GM18907 (cell line): ENCODE measurements around the gene DAD1.

Experiments used
- ATAC-seq: cut with Tn5 transposase; IDR thresholded peaks from one replicate; pipeline ENCODE4 v1.9.1; 2021; ENCODE audit warnings: mild to moderate bottlenecking, moderate library complexity; ENCODE audit not compliant: unreplicated experiment

DAD1 gene

DNA sequence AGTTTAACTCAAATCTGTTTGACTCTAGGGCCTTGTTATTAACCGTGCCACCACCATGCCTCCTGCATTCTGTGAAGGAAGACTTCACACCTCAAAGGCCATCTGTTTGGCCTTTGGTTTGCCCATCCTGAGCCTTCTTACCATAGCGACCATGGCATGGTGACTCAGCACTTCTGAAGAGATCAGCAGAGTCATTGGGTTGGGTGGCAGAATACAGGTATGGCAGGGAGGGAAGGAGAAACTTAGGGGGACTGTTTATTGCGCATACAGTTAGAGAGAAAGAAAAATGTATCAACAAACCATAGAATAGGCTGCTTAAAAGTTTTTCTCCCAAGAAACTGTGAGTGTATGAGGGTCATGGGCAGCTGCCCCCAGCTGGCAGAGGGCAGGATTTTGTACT, 49.2 kb downstream of the DAD1 start:
- ATAC-seq, result no peak

DNA sequence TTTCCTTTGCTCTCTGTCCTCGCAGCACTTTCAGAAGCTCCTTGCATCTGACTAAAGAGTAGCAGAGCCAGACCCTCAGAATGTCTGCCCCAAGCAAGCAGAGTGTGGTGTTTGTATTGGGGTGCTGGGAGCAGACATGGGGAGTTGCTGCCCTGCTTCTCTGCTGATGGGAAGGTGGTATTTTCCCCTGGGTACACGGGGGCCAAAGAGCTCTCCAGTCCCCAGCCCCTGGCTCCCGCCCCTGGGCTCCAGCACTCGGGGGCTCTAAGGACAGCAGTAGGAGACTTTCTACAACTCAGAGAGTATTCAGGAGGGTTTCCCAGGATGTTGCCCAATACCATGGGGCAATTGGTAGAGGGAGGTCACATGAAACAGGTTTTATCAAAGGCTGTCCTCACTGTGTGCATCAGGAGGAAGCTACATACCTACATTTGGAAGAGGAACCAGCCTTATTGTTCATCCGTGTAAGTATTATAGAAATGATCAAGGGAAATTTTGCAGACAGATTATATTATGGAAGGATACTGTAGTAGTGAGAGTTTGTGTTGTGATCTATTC, 50.3 kb downstream of the DAD1 start:
- no peak for ATAC-seq

DNA sequence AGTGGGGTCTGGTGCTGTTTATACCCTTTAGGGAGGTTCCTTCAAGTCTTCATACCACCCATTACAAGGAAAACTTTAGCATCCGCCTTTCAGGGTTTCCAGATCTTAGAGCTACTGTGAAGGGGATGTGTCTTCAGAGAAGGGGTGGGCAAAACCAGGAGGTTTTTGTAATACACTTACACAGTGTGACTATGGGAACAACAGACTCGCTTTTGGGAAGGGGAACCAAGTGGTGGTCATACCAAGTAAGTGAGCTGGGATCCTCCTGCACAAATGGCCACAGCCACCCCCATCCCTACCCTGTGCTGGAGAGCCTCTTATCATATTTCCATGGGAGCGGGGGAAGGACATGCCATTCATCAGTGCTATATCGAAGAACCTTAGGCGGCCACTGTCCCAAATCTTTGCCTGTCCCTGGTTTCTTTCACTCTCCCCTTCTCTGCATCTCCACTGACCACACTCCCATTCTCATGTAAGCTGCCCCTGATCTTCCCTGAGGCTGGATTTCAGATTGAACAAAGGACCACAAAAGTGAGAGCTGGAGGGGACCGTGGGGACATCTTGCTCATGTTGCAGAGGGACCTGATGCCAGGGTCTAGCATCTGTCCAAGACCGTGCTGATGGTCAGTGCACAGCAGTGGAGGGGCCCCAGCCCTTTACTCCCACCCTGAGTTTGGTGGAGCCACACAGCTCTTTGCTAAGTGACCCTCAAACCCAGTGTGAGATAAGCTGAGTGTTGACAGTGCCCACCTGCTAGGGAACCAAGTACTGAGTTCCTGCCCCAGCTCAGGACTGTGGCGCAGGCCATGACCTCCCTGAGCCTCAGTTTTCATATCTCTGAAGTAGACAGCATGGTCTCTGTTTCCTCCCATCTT, 51.4 kb downstream of the DAD1 start:
- no peak for ATAC-seq

DNA sequence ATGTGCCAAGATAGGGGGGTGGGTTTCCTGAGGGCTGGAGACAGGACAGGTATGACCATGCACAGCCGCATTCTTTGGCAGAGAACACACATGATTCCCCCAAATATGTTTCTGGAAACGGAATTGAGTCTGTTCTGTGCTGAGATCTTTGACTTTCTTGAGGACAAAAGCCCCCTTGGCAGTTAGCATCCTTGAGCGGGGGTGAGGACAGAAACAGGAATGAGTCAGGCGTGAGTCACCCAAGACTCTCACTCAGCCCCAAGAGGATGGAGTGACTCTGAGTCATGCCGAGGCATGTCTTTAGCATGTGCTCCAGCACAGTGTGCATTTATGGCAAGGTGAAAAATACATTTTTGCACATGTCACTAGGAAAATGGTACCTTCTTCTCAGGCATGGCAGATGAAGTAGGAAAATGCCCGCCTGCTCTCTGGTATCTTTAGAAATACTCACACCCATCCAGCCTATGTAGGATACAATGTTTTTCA, 52.1 kb downstream of the DAD1 start:
- ATAC-seq, result peak; percentile 73

DNA sequence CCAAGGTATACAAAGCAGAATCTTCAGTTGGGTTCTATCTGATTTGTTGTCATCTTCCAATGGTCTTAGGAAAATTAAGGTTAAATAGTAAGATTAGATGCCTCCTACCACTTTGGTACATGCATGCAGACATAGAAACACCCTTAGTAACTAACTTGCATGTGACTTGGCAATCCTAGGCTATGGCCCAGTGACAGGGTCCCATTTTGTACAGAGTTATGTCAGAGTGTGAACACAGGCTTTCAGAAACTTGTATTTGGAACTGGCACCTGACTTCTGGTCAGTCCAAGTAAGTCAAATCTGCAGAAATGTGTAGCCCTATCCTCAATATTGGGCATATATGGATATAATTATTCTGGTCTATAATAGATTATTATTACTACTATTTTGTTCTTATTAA, 53.1 kb downstream of the DAD1 start:
- ATAC-seq, result no peak

DNA sequence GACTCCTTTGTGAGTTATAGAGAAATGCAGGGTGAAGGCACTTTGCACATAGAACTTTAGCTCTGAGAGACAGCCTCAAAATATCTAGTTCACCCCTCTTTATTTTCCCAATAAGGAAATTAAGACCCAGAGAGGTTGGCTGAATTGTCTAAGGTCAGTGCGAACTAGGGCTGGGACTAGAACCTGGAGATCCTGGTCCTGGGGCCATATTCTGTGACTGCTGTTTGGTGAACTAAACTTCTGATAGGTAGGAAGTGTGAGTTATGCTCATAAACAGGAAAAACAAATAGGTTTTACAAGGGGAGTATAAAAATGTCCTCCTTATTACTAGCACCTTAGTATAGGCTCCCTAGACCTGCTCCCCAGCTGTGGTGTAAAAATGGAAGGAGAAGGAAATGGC, 53.9 kb downstream of the DAD1 start:
- ATAC-seq, result no peak

DNA sequence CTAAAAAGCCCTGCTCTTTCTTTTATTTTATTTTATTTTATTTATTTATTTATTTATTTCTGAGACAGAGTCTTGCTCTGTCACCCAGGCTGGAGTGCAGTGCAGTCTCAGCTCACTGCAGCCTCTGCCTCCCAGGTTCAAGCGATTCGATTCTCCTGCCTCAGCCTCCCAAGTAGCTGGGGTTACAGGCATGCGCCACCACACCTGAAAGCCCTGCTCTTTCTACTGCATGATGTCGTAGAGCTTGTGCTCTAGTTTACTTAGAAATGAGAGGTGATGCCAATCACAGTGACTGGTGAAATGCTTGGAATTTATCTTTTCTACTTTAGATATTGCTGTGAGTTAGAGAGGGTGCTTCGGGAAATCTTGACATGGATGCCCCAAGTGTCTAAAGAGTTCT, 54.5 kb downstream of the DAD1 start:
- ATAC-seq, result no peak

DNA sequence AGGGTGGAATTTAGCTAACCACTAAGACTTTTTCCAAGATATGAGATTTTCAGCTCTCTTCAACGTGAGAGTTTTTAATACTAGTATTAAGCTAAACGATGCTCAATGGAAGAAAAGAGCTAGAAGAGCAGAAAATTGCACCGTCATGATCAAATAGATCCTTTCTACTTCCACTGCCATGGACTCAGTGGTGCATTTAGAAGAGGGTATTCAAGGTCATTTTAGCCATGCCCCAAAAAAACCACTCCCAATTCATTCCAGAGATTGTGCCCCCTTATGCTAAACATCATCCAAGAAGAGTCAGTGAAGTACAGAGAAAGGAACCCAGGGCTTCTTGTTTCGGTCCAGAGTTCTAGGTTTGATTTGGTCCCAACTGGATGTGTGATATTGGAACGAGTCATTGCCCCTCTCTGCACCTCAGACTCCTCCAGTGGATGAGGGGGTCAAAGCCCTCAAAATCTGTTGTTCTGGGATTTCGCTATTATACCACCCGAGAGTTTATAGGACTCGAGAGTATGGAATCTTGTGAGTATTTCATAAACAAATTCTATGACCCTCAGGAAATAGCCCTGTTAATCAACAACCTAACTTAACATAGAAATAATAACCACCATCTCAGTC, 55.2 kb downstream of the DAD1 start:
- no peak for ATAC-seq

DNA sequence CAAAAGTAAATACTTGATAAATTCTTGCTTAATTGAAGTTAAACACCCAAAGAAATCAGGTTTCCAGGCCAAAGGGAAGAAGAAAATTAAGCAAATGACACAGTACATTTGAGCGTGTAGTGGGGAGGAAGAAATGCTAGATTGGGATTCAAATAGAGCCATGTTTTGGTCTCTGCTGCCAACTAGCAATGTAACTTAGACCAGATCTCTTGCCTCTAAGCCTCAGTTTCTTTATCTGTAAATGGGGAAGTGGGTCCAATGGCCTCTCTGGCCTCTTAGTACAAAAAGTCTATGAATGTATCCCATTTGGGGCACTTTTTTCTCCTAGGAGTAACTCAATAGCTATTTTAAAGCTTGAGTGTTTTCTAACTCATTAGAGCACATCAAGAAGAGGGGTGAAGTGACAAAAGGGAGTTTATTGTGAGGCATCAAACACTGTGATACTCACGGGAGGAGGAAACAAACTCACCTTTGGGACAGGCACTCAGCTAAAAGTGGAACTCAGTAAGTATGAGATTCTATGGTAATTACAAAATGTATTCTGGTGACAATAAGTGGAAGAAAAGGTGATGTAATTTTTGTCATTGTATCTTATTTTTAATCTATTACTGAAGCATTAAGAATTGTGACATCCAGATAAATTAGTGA, 55.8 kb downstream of the DAD1 start:
- ATAC-seq, result no peak

DNA sequence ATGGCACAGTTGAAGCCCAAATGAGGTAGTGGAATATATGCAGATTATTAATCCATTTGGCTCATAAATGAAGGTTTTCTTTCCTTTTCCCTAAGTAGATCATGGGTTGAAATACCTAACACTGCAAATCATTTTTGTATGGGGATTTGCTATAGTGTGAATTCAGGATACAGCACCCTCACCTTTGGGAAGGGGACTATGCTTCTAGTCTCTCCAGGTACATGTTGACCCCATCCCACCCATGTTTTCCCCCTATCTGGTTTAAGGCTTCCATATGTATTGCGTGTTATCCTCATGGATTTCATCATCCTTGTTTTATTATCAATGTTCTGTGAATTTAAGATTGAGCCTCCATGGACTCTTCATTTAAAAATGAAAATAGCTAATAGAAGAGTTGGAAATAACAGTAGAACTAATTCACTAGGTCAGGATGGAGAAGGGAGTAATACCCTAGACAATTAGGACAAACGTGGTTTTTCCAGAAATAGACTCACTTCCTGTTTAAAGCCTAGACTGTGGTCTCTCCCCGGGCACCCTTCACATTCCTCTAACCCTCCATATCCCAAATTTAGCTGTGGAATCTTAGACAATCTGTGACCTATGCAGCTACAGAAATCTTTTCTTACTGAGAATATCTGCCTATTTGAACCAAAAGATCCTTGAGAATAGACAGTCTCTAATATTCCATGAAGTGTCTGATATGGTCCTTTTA, 56.5 kb downstream of the DAD1 start:
- no peak for ATAC-seq

DNA sequence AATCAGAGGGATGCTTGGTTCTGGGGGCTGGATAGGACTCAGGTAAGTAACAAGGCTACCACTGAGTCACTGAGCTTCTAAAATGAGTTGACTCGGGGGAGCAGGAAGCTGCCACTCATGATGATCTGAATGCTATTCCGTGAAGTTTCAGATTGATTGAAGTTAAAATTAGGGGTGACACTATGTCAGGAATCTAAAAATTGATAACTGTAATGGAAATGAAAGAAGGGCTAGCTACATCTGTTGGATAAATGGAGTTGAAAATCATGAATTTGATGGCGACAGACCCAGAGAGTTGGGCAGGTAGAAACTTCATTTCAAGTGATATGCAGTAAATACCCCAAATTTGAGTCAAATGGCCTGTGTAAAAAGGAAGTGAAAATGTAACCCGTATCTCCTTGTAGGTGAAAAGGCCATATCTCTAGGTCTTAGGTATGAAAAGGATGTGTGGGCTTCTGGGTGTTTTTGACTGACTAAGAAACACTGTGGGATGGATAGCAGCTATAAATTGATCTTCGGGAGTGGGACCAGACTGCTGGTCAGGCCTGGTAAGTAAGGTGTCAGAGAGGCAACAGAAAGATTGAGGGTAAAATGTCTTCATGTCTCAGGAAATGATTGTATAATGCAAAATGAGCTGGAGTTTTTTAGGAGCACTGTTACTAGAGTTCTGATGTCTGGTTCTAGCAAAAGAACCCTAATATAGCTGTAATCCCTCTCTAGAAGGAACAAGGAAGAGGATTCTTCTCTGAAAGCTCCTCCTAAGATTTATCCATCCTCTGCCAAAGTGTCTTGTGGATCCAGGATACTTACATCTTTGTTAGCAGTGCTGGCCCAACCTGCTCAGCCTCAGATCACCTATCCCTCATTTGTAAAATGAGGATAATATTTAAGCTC, 57.3 kb downstream of the DAD1 start:
- ATAC-seq, result peak; percentile 70

DNA sequence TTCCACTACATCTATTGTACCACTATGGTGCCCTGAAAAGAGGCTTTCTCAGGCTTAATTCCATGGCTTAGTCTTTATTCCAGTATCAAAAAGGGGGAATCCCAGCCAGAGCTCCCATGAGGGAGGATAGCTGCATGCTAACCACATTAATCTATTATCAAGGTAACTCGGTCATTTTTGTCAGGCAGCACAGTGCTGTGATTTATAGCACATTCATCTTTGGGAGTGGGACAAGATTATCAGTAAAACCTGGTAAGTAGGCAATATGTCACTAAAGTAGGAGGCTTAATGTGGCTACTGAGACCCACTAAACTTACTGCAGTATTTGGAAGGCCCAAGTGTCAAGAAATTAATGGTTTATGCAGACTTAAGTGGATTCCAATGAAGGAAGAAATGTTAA, 58.9 kb downstream of the DAD1 start:
- ATAC-seq, result no peak

DNA sequence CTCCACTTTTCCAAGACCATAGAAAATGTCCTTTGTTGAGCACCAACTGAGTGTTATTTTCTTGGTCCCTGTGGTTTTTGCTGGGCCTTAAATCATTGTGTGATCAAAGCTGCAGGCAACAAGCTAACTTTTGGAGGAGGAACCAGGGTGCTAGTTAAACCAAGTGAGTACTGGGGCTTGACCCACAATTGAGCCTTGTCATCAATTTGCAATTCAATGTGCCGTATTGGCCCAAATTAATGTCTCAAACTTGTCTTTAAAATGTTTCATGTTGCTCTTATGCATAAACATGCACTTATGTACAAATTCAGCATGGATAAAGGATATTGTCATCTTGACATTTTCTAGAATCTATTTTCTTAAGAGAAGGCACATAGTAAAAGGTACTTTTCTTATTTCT, 62.3 kb downstream of the DAD1 start:
- no peak for ATAC-seq

DNA sequence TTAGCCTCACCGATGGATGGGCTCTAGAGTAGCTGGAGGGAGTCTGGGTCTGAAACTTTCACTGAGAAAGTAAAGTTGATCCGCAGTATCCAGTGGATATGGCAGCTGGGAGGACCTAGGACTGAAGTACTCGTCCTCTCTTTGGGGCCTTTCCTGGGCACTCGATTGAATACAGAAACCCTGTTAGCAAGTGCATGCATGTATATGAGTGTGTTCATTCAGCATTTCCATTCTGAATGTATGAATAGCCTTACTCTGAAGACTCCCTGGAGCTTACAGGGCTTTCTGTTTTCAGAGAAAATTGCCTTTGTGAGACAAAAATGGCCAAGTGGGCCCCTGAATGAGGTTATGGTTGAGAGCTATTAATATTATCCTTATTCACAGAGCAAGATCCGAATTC, 62.8 kb downstream of the DAD1 start:
- no peak for ATAC-seq

DNA sequence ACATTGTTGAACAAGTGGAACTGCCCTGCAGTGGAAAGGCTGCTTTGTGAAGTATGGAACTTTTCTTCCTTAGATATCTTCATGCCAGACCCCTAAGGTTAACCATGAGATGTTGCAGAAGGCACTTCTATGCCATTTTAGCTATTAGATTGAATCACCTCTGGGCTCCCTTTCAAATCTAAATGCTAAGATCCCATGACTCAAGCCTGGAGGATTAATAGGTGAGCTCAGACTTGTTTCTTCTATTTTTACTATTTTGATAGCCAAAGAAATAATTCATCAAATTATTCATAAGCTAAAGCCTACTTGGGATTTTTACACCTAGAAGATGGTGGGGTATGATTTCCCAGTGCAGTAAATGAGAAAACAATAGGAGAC, 64.3 kb downstream of the DAD1 start:
- no peak for ATAC-seq

DNA sequence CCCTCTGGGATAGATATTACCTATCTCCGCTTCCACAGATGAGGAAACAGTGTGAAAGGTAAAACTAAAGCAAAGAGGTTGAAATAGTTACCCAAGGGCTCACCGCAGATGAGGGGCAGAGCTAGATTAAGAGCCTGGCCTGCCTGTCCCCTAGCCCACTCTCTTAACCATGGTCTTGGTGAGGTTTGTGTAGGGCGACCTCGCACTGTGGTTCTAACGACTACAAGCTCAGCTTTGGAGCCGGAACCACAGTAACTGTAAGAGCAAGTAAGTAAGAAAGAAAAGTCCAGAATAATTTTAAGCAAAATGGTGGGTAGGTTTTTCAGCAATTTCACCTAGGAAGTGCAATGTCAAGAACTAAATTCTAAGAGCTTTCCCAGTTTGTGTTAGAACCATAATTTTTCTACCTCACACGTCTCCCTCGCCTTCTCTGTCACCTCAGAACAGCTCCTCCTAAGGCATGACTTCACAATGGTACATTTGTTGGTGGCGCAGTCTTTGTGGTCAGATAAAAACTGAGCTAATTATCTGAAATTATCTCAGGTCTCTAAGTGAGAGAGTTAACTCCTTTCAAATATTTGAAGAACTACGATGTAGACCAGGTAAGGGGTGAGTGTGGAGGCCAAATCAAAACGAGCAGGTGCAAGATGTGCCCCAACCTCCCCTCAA, 64.8 kb downstream of the DAD1 start:
- ATAC-seq, result no peak

DNA sequence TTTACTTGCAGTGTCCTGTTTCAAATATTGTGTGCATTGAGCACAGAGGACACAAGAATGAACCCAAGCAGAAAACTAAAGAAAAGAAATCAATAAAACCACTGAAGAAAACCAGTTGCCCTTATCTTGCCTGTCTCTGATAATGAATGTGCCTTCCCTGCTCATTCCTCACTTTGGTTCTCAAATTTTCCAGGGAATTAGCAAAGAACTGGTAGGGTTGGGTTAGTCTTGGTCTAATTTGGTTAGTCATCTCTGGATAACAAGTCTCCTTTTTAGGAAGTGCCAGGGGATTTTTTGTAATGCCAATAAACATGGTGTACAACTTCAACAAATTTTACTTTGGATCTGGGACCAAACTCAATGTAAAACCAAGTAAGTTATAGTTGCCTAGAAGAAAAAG, 65.7 kb downstream of the DAD1 start:
- no peak for ATAC-seq

DNA sequence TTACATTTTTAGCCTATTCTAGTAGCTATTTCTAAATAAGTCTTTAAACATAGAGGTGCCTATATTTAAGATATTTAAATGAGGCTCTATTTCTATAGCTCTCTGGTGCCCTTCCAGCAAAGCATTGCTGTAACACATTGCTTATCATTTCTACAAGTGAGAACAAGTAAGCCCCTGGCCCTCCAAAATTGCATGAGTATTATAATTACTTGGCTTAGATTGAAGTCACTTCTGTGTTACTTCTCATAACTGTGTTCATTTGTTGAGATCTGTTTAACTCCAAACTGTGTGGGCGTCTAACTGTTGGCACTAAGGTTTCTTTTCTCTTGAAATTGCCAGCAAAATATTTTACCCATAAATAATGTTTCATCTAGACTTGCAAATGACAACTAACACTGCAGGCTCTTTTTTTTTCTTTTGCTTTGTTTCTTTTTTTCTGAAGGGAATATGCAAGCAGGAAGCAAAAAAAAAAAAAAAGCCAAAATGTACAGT, 66.5 kb downstream of the DAD1 start:
- no peak for ATAC-seq
